ENCODE results near the gene NAGK. TPM values are rescaled to one million over a fixed set of nuclear protein-coding genes. Genes with fewer than 3 reads are reported as not detected.
A peak's percentile ranks its signal among the peaks of the same experiment; 100 is the strongest.

The NAGK gene
- total and polyA plus RNA-seq, 9 of the 15 experiments (the other 6 are each of a cell fraction or from before 2014, with no cell fraction given) = 4.9 to 14.9 (median 10.6) TPM

GRCh38 chr2:71063216-71063615 lies 5.2 kb upstream of the NAGK start:
- Histone ChIP-seq H2AFZ (ENCODE audit: low read depth, low read length) (no peak overlapping the region), H3K4me1 (replicated peaks in 1 of 2; ENCODE audit: control insufficient read depth in 2 of 2, insufficient read depth in 2 of 2, low read length in 2 of 2) (peaks cover 8 to 12% of the 10 kb centered on the region in 2 experiments), H3K9ac (ENCODE audit: insufficient read depth in 1 of 2, low read depth in 2 of 2, low read length in 2 of 2) (no peak overlapping the region), H3K9me3 (replicated peaks; ENCODE audit: control insufficient read depth, insufficient read depth, low read depth, low read length) (no peaks in the 10 kb centered on the region), H3K4me3 (no peak overlapping the region), H3K4me2 (ENCODE audit: insufficient read depth, low read length) (no peak overlapping the region), H3K27me3 (ENCODE audit: control insufficient read depth in 2 of 2, insufficient read depth in 2 of 2, low read length in 2 of 2) (peaks cover 11 to 30% of the 10 kb centered on the region in 2 experiments), H3K79me2 (ENCODE audit: control insufficient read depth, insufficient read depth, low read length) (no peaks in the 10 kb centered on the region), H4K20me1 (replicated peaks; ENCODE audit: control insufficient read depth, insufficient read depth, low read length) (no peaks in the 10 kb centered on the region), H3K27ac (ENCODE audit: extremely low read depth, low read depth, low read length) (no peak overlapping the region), H3K36me3 (ENCODE audit: control insufficient read depth, insufficient read depth, low read length) (no peaks in the 10 kb centered on the region), H3K9me1 (ENCODE audit: control insufficient read depth, insufficient read depth, low read length) (no peaks in the 10 kb centered on the region)
- intact Hi-C loops (cut with micrococcal nuclease) (no loop called here), in situ Hi-C loops (cut with MboI) (no loop called here)
- ATAC-seq (no peak), FAIRE-seq (no peak), DNase-seq (ENCODE audit: extremely low read depth in 1 of 4, low spot score in 3 of 4) (peak in 1 of 4 experiments; percentile 4)
- POLR2A ChIA-PET = no interaction called here
- BruUV-seq (replicated peaks) = no TSS peak
- TF ChIP-seq ILK (tag; IDR thresholded peaks at IDR 0.05; ENCODE audit: borderline replicate concordance, low read depth) (no peak), AFF4 (CRISPR knock-in tag; IDR thresholded peaks at IDR 0.05) (no peak), CTBP1 (IDR thresholded peaks at IDR 0.05; ENCODE audit: borderline replicate concordance) (no peak), CUX1 (CRISPR knock-in tag; IDR thresholded peaks at IDR 0.05) (no peak)
- 0% methylated on average over 1 of the region's 1 CpG for WGBS (ENCODE audit: insufficient coverage, low coverage, missing lambda C conversion rate)
- CTCF ChIA-PET (ENCODE audit: low intra/inter-chr PET ratio) = no interaction called here

All from K562 (cell line).